Endothelial cell of umbilical vein (primary cell): ENCODE results near the gene P2RX1. TPM values are rescaled to one million over a fixed set of nuclear protein-coding genes. Genes with fewer than 3 reads are reported as not detected.

Experiments used
- BruUV-seq: library from RNA; stranded (reverse); fragments of 400-500 nt; replicated peaks from 2 replicates; lab custom pipeline; 2021; lab: Mats Ljungman, UMichigan
- CTCF ChIA-PET: fragments of 300-600, 350-600 bp; sonication (Branson Sonifier 250); formaldehyde crosslinking; loops from one replicate; lab custom pipeline; 2021; ENCODE audit warnings: antibody characterized with exemption, inconsistent platforms; lab: Charles Lee
- POLR2A ChIA-PET: fragments of 300-600, 350-600 bp; sonication (Branson Sonifier 250); formaldehyde crosslinking; loops from one replicate; lab custom pipeline; 2021; ENCODE audit warnings: antibody characterized with exemption, inconsistent platforms; lab: Charles Lee
- DNase-seq: peaks from one replicate; pipeline ENCODE4 v3.0.0-alpha.2; 2011; ENCODE audit warnings: low read depth, low spot score
- FAIRE-seq: peaks from 2 replicates; lab custom pipeline; 2011; peaks lifted over from hg19 to GRCh38; lab: Jason Lieb, UNC
- H2AFZ ChIP-seq: 2 replicates; pipeline ENCODE4 v1.6.0; 2012; ENCODE audit warnings: low read depth, low read length, control low read depth, inconsistent platforms
- H3K27ac ChIP-seq: 2 replicates; pipeline ENCODE4 v1.5.1; 2011; ENCODE audit warnings: low read depth, mild to moderate bottlenecking, control low read depth, low read length, moderate library complexity; ENCODE audit not compliant: insufficient read depth
- H3K27me3 ChIP-seq, 2 experiments: 2 replicates each; pipeline versions ENCODE4 v1.6.0 to v1.6.1; 2011; ENCODE audit warnings: low read length in 2 of 2, mixed read lengths in 1 of 2; ENCODE audit not compliant: control insufficient read depth in 2 of 2, insufficient read depth in 2 of 2
- H3K36me3 ChIP-seq, 2 experiments: 2 replicates in 1 of 2; 3 replicates in 1 of 2; pipeline ENCODE4 v1.5.1; 2011; ENCODE audit warnings: low read length in 2 of 2, mild to moderate bottlenecking in 1 of 2, moderate library complexity in 1 of 2; ENCODE audit not compliant: control insufficient read depth in 2 of 2, insufficient read depth in 2 of 2; ENCODE audit errors: extremely low read depth in 1 of 2
- H3K4me1 ChIP-seq: 3 replicates; pipeline ENCODE4 v1.5.1; 2011; ENCODE audit warnings: mild to moderate bottlenecking, low read length; ENCODE audit not compliant: control insufficient read depth, insufficient read depth; ENCODE audit errors: extremely low read depth
- H3K4me2 ChIP-seq: 2 replicates; pipeline ENCODE4 v1.6.1; 2011; ENCODE audit warnings: low read length, control low read depth, mixed read lengths; ENCODE audit not compliant: insufficient read depth
- H3K4me3 ChIP-seq, 3 experiments: fragments of 200-600 bp in 1 of 3; sonication (generic), shearing (Covaris generic) in 1 of 3; replicated peaks in 1 of 3; 2 replicates each; pipeline ENCODE4 v1.5.1; 2011 to 2016; ENCODE audit warnings: control low read depth in 3 of 3, low read length in 3 of 3, mild to moderate bottlenecking in 2 of 3, inconsistent platforms in 1 of 3, low read depth in 1 of 3, moderate library complexity in 1 of 3; ENCODE audit not compliant: insufficient read depth in 1 of 3
- H3K79me2 ChIP-seq: 2 replicates; pipeline ENCODE4 v1.6.0; 2012; ENCODE audit warnings: low read length, inconsistent platforms; ENCODE audit not compliant: control insufficient read depth, insufficient read depth
- H3K9ac ChIP-seq: replicated peaks from 2 replicates; pipeline ENCODE3; 2011; ENCODE audit warnings: low read length, control low read depth; ENCODE audit not compliant: insufficient read depth; ENCODE audit errors: extremely low read depth
- H3K9me1 ChIP-seq: replicated peaks from 3 replicates; pipeline ENCODE4 v1.6.0; 2011; ENCODE audit warnings: mild to moderate bottlenecking, low read length; ENCODE audit not compliant: control insufficient read depth, insufficient read depth; ENCODE audit errors: extremely low read depth
- H3K9me3 ChIP-seq: replicated peaks from 2 replicates; pipeline ENCODE4 v1.5.1; 2012; ENCODE audit warnings: low read length, inconsistent platforms; ENCODE audit not compliant: control insufficient read depth, insufficient read depth
- H4K20me1 ChIP-seq: replicated peaks from 2 replicates; pipeline ENCODE3; 2011; ENCODE audit warnings: mild to moderate bottlenecking, low read length; ENCODE audit not compliant: control insufficient read depth, insufficient read depth; ENCODE audit errors: extremely low read depth
- CTCF ChIP-seq, 2 donors: IDR thresholded peaks; 1 replicate in 1 of 2; 2 replicates in 1 of 2; pipeline ENCODE4 v1.5.1; 2011; ENCODE audit warnings: low read length in 2 of 2, mild to moderate bottlenecking in 2 of 2, moderate library complexity in 2 of 2, control low read depth in 1 of 2, inconsistent platforms in 1 of 2, low read depth in 1 of 2; ENCODE audit not compliant: insufficient read depth in 1 of 2; ENCODE audit errors: extremely low read depth in 1 of 2
- EZH2 ChIP-seq: IDR thresholded peaks from 2 replicates; pipeline ENCODE4 v1.6.1; 2012; ENCODE audit warnings: borderline replicate concordance, low read depth, mild to moderate bottlenecking, moderate library complexity, low read length, inconsistent platforms; ENCODE audit not compliant: severe bottlenecking
- FOS ChIP-seq: IDR thresholded peaks from 2 replicates; pipeline ENCODE4 v1.6.1; 2011; ENCODE audit warnings: mild to moderate bottlenecking, low read length, moderate library complexity, borderline replicate concordance; ENCODE audit not compliant: insufficient read depth
- GATA2 ChIP-seq: IDR thresholded peaks from 2 replicates; pipeline ENCODE4 v1.7.0; 2011; ENCODE audit warnings: low read depth, mild to moderate bottlenecking, moderate library complexity, mixed read lengths, low read length; ENCODE audit not compliant: insufficient read length, insufficient read depth
- JUN ChIP-seq: IDR thresholded peaks from 2 replicates; pipeline ENCODE4 v1.6.1; 2011; ENCODE audit warnings: borderline replicate concordance, low read depth; ENCODE audit not compliant: insufficient read length, insufficient read depth
- MAX ChIP-seq: IDR thresholded peaks from 2 replicates; pipeline ENCODE4 v1.6.1; 2011; ENCODE audit not compliant: insufficient read depth, insufficient read length
- MYC ChIP-seq: IDR thresholded peaks from one replicate; pipeline ENCODE4 v1.6.1; 2011; ENCODE audit warnings: mild to moderate bottlenecking, low read depth, low read length
- POLR2A ChIP-seq: IDR thresholded peaks from 2 replicates; pipeline ENCODE4 v1.6.1; 2012; ENCODE audit warnings: low read depth, mild to moderate bottlenecking, control low read depth, low read length
- POLR2AphosphoS5 ChIP-seq: IDR thresholded peaks from 2 replicates; pipeline ENCODE4 v1.6.1; 2012; ENCODE audit warnings: low read depth, mild to moderate bottlenecking, control low read depth, low read length, moderate library complexity; ENCODE audit not compliant: insufficient read depth
- dilution Hi-C: fragments of 300-500 bp; cut with MboI; formaldehyde crosslinking; loops from one replicate; pipeline ENCODE4 v1.15.0; 2019; ENCODE audit warnings: low sequenced_read_pairs; ENCODE audit not compliant: extremely low pct_ligation_motif_present
- intact Hi-C: fragments of 100-400 bp; cut with micrococcal nuclease; formaldehyde crosslinking; loops from one replicate; pipeline ENCODE4 v1.10.0; 2022
- polyA plus RNA-seq, 4 experiments: library from polyadenylated mRNA; depleted of rRNA in 3 of 4; stranded (reverse) in 3 of 4; unstranded in 1 of 4; fragments of >200 nt; gene quantifications; 2 replicates each; pipeline versions ENCODE4 v1.2.1 to v1.2.3, GENCODE V29; 2011 to 2012; ENCODE audit warnings: missing spikeins in 1 of 4
- total RNA-seq: library from RNA; stranded (reverse); gene quantifications from 2 replicates; pipeline ENCODE4 v1.2.3, GENCODE V29; 2021

Gene P2RX1
- total and polyA plus RNA-seq, 2 donors (not counting 3 experiments of a cell fraction or from before 2014, with no cell fraction given): not detected

- intact Hi-C loops (loop anchor here (1.0 kb wide), 1 partner anchor 10 kb away; no protein-coding TSS in a partner anchor), dilution Hi-C loops (no loop called here)
- no peaks in the 10 kb centered on the region for H3K9me1 ChIP-seq
- H4K20me1 ChIP-seq: no peaks in the 10 kb centered on the region
- H3K79me2 ChIP-seq: no peaks in the 10 kb centered on the region
- no peaks in the 10 kb centered on the region for H3K9me3 ChIP-seq
- no TSS peak for BruUV-seq
- TF ChIP-seq GATA2 (no peak), FOS (no peak), POLR2AphosphoS5 (no peak), MYC (no peak), POLR2A (no peak), JUN (no peak), EZH2 (no peak)
- H3K4me3 ChIP-seq: no peak overlapping the region
- POLR2A ChIA-PET: interaction anchor here (0.6 kb wide), 1 partner anchor 26 kb away, joined by 7 read pairs; no protein-coding TSS in a partner anchor
- no peaks in the 10 kb centered on the region for H3K4me1 ChIP-seq
- H2AFZ ChIP-seq: no peak overlapping the region
- DNase-seq (no peak), FAIRE-seq (no peak)
- H3K9ac ChIP-seq: no peak overlapping the region
- H3K4me2 ChIP-seq: no peak overlapping the region
- H3K27ac ChIP-seq: no peak overlapping the region
- H3K27me3 ChIP-seq: no peaks in the 10 kb centered on the region
- CTCF ChIA-PET: interaction anchor here (1.2 kb wide), 1 partner anchor 27 kb away, joined by 3 read pairs; no protein-coding TSS in a partner anchor
- no peaks in the 10 kb centered on the region for H3K36me3 ChIP-seq
Measured at GRCh38 chr17:3953542-3953941, 37.3 kb upstream of the P2RX1 start.

DNA sequence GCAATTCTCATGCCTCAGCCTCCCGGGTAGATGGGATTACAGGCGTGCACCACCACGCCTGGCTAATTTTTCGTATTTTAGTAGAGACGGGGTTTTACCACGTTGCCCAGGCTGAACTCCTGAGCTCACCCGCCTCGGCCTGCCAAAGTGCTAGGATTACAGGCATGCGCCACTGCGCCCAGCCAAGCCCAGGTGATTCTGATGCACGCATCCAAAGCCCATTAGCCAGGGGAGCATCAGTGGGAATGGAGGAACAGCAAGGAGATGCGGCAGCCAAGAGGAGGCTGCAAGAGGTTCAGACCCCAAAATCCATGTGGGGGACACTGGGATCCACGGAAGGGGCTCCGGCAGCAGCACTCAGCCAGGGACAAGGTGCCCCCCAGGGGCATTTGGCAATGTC lies 35.9 kb upstream of the P2RX1 start:
- dilution Hi-C loops: no loop called here
- CTCF ChIA-PET: interaction anchor here (1.0 to 1.1 kb wide), 2 partner anchors 13 kb away, joined by 3 to 4 read pairs; no protein-coding TSS in a partner anchor
- TF ChIP-seq MYC (no peak), POLR2AphosphoS5 (no peak), EZH2 (no peak), FOS (no peak), GATA2 (no peak), POLR2A (no peak), CTCF (IDR thresholded peaks at IDR 0.05; ENCODE audit: extremely low read depth in 1 of 2, insufficient read depth in 1 of 2, low read depth in 1 of 2, low read length in 2 of 2) (no peak), MAX (no peak), JUN (no peak)
- POLR2A ChIA-PET: no interaction called here
- intact Hi-C loops: no loop called here
- Histone ChIP-seq H3K27ac (no peak overlapping the region), H3K4me1 (no peaks in the 10 kb centered on the region), H2AFZ (no peak overlapping the region), H3K4me3 (no peak overlapping the region), H3K9ac (no peak overlapping the region), H3K36me3 (no peaks in the 10 kb centered on the region), H3K79me2 (no peaks in the 10 kb centered on the region), H3K9me1 (no peaks in the 10 kb centered on the region), H3K9me3 (no peaks in the 10 kb centered on the region), H3K4me2 (no peak overlapping the region), H3K27me3 (no peaks in the 10 kb centered on the region), H4K20me1 (no peaks in the 10 kb centered on the region)
- DNase-seq (no peak), FAIRE-seq (no peak)
- BruUV-seq: no TSS peak
